Heart left ventricle (tissue), 13 donors: ENCODE measurements around the gene UPF2.

ENCODE experiments used
- CTCF ChIP-seq, 12 donors: fragments of 200-600 bp; sonication (generic) in 4 of 12; IDR thresholded peaks; one replicate each; pipeline versions ENCODE4 v1.5.0 to v1.8.0; 2018 to 2022; ENCODE audit warnings: antibody characterized with exemption in 12 of 12, mild to moderate bottlenecking in 5 of 12
- POLR2A ChIP-seq, 2 donors: fragments of 450-650 bp; IDR thresholded peaks; one replicate each; pipeline ENCODE4 v1.6.1; 2017; ENCODE audit warnings: antibody characterized with exemption in 2 of 2, mild to moderate bottlenecking in 2 of 2, moderate library complexity in 2 of 2
- donor health status: ischemic (EF 13 %, LVEDD 7.1; RV severe dilation, severe dysfunction).
- donor health status: DM: no; HTN: yes; CAD: no.
- donor health status: DM: no; HTN: no; CAD: no.
- donor health status: ischemic (EF 25% LVEDD 6.9; RV normal size, moderate dysfunction).
- donor health status: ischemic (EF 25% LVEDD 5.7; RV mildly dilated, moderate dysfunction).
- donor health status: ischemic (EF 35%, LVEDD 5.7; RV mildly dilated, moderate dysfunction).
- donor health status: nonischemic (EF 11% LVEDD 7.7; RV severe dilation, severe dysfunction).
- donor health status: DM: yes; HTN: yes; CAD: no.
- donor health status: PGD.
- donor health status: ischemic (EF 29% LVEDD 5.4; RV normal size, mild dysfunction).
- donor health status: nonischemic (EF 23%, LVEDD 6.1; RV moderate dilation, normal function).

- TF ChIP-seq CTCF (IDR thresholded peaks at IDR 0.05) (no peak), POLR2A (IDR thresholded peaks at IDR 0.05) (no peak)
Observed at GRCh38 chr10:11887381-11888227, 155.0 kb downstream of the UPF2 start.
